ENCODE data around the gene TK2.
A peak's percentile ranks its signal among the peaks of the same experiment; 100 is the strongest.

The TK2 gene

GRCh38 chr16:66484453-66485213 is 65.3 kb downstream of the TK2 start:
- H3K9me3 ChIP-seq (ENCODE audit: severe bottlenecking) = no peaks in the 10 kb centered on the region
- TF ChIP-seq CTCF (IDR thresholded peaks at IDR 0.05; ENCODE audit: low read depth, low read length) = no peak
- H3K27me3 ChIP-seq (ENCODE audit: insufficient read depth, low read depth, severe bottlenecking) = no peaks in the 10 kb centered on the region
- no peak overlapping the region for H3K4me3 ChIP-seq (ENCODE audit: low read depth, low read length)
- H3K27ac ChIP-seq = no peak overlapping the region
- no peaks in the 10 kb centered on the region for H3K36me3 ChIP-seq
- no peak for DNase-seq

- H3K36me3 ChIP-seq = no peaks in the 10 kb centered on the region
- peak; percentile 97 for TF ChIP-seq CTCF (IDR thresholded peaks at IDR 0.05; ENCODE audit: low read depth, low read length)
- peak; percentile 84 for DNase-seq
- H3K27me3 ChIP-seq (ENCODE audit: insufficient read depth, low read depth, severe bottlenecking) = no peaks in the 10 kb centered on the region
- H3K4me3 ChIP-seq (ENCODE audit: low read depth, low read length) = no peak overlapping the region
- no peak overlapping the region for H3K27ac ChIP-seq
- H3K9me3 ChIP-seq (ENCODE audit: severe bottlenecking) = no peaks in the 10 kb centered on the region
Measured at GRCh38 chr16:66483689-66484452, 66.1 kb downstream of the TK2 start.

- no peak overlapping the region for H3K27ac ChIP-seq
- TF ChIP-seq CTCF (IDR thresholded peaks at IDR 0.05; ENCODE audit: low read depth, low read length) = no peak
- DNase-seq = no peak
Measured at GRCh38 chr16:66481943-66482390, 68.0 kb downstream of the TK2 start.

DNA sequence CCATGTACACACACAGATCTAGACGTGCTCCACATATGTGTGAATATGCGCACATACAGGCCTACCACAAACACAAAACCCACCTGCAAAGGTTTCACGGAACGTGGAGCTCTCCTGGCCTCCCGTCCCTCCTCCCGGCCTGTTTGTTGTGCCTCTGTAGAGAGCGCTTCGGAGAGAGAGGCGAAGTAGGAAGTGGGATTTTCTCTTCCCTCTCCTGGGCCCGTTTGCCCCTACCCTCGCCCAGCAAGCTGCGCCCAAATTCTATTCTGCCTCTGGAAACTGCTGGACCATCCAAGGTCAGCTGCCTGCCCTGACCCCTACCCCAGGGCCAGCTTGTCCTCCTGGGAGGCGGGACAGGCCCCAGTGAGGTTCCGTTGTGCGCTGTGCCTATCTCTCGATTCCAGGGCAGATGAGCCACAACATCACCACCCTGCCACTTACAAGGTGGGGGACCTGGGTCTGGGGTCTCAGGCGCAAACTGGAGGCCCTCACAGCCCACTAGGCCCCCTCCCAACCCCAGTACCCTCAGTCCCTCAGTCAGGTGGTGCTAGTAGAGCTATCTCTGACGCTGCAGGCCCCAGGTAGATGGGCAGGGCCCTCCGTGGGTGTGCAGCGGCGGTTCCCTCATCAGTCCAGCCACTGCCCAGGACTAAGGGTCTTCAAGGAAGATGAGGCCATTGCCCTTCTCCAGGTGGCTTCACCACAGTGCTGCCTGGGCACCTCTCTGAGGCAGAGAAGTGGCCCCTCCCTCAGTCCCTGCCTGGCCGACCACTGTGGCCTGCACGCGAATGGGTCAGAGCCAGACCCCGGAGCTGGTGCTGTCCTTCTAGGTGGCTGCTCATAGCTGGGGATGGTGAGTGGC is 68.6 kb downstream of the TK2 start:
- TF ChIP-seq CTCF (IDR thresholded peaks at IDR 0.05; ENCODE audit: low read depth, low read length) = no peak
- Histone ChIP-seq H3K36me3 (no peaks in the 10 kb centered on the region), H3K9me3 (ENCODE audit: severe bottlenecking) (no peaks in the 10 kb centered on the region), H3K4me3 (ENCODE audit: low read depth, low read length) (no peak overlapping the region), H3K27me3 (ENCODE audit: insufficient read depth, low read depth, severe bottlenecking) (no peaks in the 10 kb centered on the region), H3K27ac (no peak overlapping the region)
- DNase-seq = no peak

More at GRCh38 chr16:66481943-66482390, 68.0 kb downstream of the TK2 start:
- Histone ChIP-seq H3K4me3 (ENCODE audit: low read depth, low read length) (no peak overlapping the region), H3K36me3 (no peaks in the 10 kb centered on the region), H3K9me3 (ENCODE audit: severe bottlenecking) (no peaks in the 10 kb centered on the region), H3K27me3 (ENCODE audit: insufficient read depth, low read depth, severe bottlenecking) (no peaks in the 10 kb centered on the region)

DNA sequence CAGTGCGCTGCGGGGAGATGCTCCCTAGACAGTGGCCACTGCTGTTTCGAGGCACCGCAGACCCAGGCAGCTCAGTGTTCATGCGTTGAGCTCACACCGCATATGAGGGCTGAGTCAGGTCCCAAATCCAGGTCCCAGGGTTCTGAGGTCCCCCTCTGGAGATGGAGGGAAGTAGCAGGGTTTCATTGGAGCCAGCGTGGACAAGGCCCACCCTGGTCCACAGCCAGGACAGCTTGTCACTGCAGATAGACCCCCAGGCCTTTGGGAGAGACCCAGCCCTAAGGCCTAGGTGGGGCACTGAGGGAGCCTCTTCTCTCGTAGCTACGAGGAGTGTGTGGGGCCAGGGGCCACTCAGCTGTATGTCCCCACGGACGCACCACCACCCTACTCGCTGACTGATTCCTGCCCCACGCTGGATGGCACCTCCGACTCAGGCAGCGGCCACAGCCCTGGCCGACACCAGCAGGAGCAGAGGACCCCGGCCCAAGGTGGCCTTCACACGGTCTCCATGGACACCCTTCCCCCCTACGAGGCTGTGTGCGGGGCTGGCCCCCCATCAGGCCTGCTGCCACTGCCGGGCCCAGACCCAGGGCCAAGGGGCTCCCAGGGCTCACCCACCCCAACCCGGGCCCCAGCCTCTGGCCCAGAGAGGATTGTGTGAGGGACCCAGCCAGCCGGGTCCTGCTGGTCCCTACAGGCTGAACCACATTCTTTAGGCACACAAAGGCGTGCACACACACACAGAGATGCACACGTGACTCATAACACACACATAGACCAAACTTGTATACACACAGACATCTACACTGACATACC is 69.4 kb downstream of the TK2 start:
- Histone ChIP-seq H3K4me3 (ENCODE audit: low read depth, low read length) (no peak overlapping the region), H3K27me3 (ENCODE audit: insufficient read depth, low read depth, severe bottlenecking) (no peaks in the 10 kb centered on the region), H3K36me3 (no peaks in the 10 kb centered on the region), H3K27ac (no peak overlapping the region), H3K9me3 (ENCODE audit: severe bottlenecking) (no peaks in the 10 kb centered on the region)
- TF ChIP-seq CTCF (IDR thresholded peaks at IDR 0.05; ENCODE audit: low read depth, low read length) = no peak
- DNase-seq = no peak

Data from WERI-Rb-1 (cell line).